Hepatocyte (in vitro differentiated cells): Measurements from ENCODE around the gene PEMT. TPM values are rescaled to one million over a fixed set of nuclear protein-coding genes. Genes with fewer than 3 reads are reported as not detected.

Experiments
- DNase-seq: peaks from one replicate; pipeline ENCODE4 v3.0.0-alpha.2; 2016; ENCODE audit warnings: low spot score
- H2AFZ ChIP-seq: fragments of 200-600 bp; sonication (generic); 2 replicates; pipeline ENCODE4 v1.6.0; 2016; ENCODE audit warnings: antibody characterized with exemption, mild to moderate bottlenecking
- H3K27ac ChIP-seq: fragments of 200-600 bp; sonication (generic); 2 replicates; pipeline ENCODE4 v1.5.1; 2016; ENCODE audit warnings: mild to moderate bottlenecking
- H3K27me3 ChIP-seq: fragments of 200-600 bp; sonication (generic); 2 replicates; pipeline ENCODE4 v1.6.1; 2016
- H3K36me3 ChIP-seq: fragments of 200-600 bp; sonication (generic); replicated peaks from 2 replicates; pipeline ENCODE4 v1.5.1; 2016; ENCODE audit warnings: low read depth; ENCODE audit not compliant: insufficient read depth
- H3K4me1 ChIP-seq: fragments of 200-600 bp; sonication (generic); 2 replicates; pipeline ENCODE4 v1.5.1; 2016; ENCODE audit warnings: mild to moderate bottlenecking, moderate library complexity; ENCODE audit not compliant: insufficient read depth
- H3K4me2 ChIP-seq: fragments of 200-600 bp; sonication (generic); 2 replicates; pipeline ENCODE4 v1.6.0; 2016
- H3K4me3 ChIP-seq: fragments of 200-600 bp; sonication (generic); 2 replicates; pipeline ENCODE4 v1.5.1; 2016; ENCODE audit warnings: mild to moderate bottlenecking
- H3K79me2 ChIP-seq: fragments of 200-600 bp; sonication (generic); 2 replicates; pipeline ENCODE4 v1.6.0; 2017; ENCODE audit warnings: mild to moderate bottlenecking
- H3K9me2 ChIP-seq: fragments of 200-600 bp; sonication (generic); replicated peaks from 2 replicates; pipeline ENCODE4 v1.6.0; 2017; ENCODE audit warnings: mild to moderate bottlenecking; ENCODE audit not compliant: insufficient read depth
- H3K9me3 ChIP-seq: fragments of 200-600 bp; sonication (generic); 2 replicates; pipeline ENCODE4 v1.5.1; 2016; ENCODE audit warnings: low read depth, mild to moderate bottlenecking
- H4K20me1 ChIP-seq: fragments of 200-600 bp; sonication (generic); 2 replicates; pipeline ENCODE4 v1.6.0; 2016; ENCODE audit warnings: mild to moderate bottlenecking; ENCODE audit not compliant: insufficient read depth, poor library complexity, severe bottlenecking
- EZH2 ChIP-seq: fragments of 200-600 bp; sonication (generic); IDR thresholded peaks from 2 replicates; pipeline ENCODE4 v1.6.1; 2016; ENCODE audit warnings: antibody characterized with exemption, mild to moderate bottlenecking, borderline replicate concordance
- EZH2phosphoT487 ChIP-seq: fragments of 200-600 bp; sonication (generic); IDR thresholded peaks from one replicate; pipeline ENCODE4 v1.6.1; 2018; ENCODE audit warnings: antibody characterized with exemption, mild to moderate bottlenecking, low read depth, moderate library complexity; ENCODE audit not compliant: unreplicated experiment, severe bottlenecking
- WGBS: methylation state at CpG from one replicate; pipeline ENCODE4 v1.1.6; 2016; ENCODE audit warnings: low lambda C conversion rate; ENCODE audit errors: missing lambda C conversion rate; 5-methylcytosine and 5-hydroxymethylcytosine counted together
- polyA plus RNA-seq: library from polyadenylated mRNA; unstranded; fragments of >200 nt; fragmentation: Nextera tagmentation; extraction: Ambion mirVana; gene quantifications from 2 replicates; pipeline ENCODE4 v1.2.1, GENCODE V29; 2016
- total RNA-seq: library from RNA; depleted of rRNA; stranded (reverse); fragments of >200 nt; gene quantifications from 2 replicates; pipeline ENCODE4 v1.2.3, GENCODE V29; 2014
- TF ChIP-seq, protein P1 (sequence below): fragments of 200-600 bp; sonication (generic); IDR thresholded peaks from 2 replicates; pipeline ENCODE4 v1.5.1; 2016; ENCODE audit warnings: antibody characterized with exemption, mild to moderate bottlenecking; ENCODE audit not compliant: poor library complexity

Gene PEMT
- total and polyA plus RNA-seq, 2 experiments from 2014 or later, result 50.1 to 70.4 TPM

- Histone ChIP-seq H3K4me3 (no peak overlapping the region), H3K4me2 (no peak overlapping the region), H3K4me1 (no peaks in the 10 kb centered on the region), H2AFZ (no peak overlapping the region), H3K27me3 (peaks cover 6% of the 10 kb centered on the region), H3K27ac (no peak overlapping the region), H4K20me1 (no peaks in the 10 kb centered on the region), H3K36me3 (no peaks in the 10 kb centered on the region), H3K9me3 (no peaks in the 10 kb centered on the region), H3K9me2 (no peaks in the 10 kb centered on the region), H3K79me2 (no peaks in the 10 kb centered on the region)
- 100% methylated on average over 4 of the region's 4 CpGs for WGBS
- DNase-seq, result no peak
- no peak for TF ChIP-seq EZH2phosphoT487
- TF ChIP-seq, protein P1, sequence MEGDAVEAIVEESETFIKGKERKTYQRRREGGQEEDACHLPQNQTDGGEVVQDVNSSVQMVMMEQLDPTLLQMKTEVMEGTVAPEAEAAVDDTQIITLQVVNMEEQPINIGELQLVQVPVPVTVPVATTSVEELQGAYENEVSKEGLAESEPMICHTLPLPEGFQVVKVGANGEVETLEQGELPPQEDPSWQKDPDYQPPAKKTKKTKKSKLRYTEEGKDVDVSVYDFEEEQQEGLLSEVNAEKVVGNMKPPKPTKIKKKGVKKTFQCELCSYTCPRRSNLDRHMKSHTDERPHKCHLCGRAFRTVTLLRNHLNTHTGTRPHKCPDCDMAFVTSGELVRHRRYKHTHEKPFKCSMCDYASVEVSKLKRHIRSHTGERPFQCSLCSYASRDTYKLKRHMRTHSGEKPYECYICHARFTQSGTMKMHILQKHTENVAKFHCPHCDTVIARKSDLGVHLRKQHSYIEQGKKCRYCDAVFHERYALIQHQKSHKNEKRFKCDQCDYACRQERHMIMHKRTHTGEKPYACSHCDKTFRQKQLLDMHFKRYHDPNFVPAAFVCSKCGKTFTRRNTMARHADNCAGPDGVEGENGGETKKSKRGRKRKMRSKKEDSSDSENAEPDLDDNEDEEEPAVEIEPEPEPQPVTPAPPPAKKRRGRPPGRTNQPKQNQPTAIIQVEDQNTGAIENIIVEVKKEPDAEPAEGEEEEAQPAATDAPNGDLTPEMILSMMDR, result no peak
- no peak for TF ChIP-seq EZH2
Observed at GRCh38 chr17:17469358-17469757, 122.2 kb downstream of the PEMT start.

DNA sequence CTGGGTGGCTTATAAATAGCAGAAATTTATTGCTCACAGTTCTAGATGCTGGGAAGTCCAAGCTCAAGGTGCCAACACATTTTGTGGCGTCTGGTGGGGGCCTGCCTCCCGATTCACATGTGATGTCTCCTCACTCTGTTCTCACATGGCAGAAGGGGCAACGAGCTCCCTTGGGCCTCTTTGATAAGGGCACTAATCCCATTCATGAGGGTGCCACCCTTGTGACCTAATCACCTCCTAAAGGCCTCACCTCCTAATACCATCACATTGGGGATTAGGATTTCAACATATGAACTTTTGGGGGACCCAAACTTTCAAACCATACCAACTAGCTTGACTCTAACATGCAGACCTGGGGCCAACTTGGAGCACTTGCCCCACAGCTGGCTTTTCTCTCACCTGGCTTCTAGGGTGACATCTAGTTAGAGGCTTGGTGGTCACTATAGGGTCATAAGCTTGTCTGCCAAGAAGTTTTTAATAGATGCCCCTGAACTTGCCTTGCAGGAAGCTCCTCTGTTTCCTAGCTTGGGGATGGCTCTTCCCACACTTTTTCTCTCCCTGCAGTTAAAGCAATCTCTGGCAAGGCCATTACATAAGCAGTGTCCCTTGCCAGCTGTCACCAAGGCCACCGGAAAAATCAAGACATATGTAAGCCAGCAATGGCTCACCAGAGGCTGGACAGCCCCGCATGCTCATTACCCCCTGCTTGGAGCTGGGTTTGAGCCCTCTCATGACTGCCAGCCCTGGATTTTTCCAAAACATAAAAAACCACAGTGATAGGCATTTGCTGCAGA lies 123.1 kb downstream of the PEMT start:
- Histone ChIP-seq H3K79me2 (no peaks in the 10 kb centered on the region), H3K4me3 (no peak overlapping the region), H3K4me2 (no peak overlapping the region), H3K4me1 (no peaks in the 10 kb centered on the region), H3K9me2 (no peaks in the 10 kb centered on the region), H3K9me3 (no peaks in the 10 kb centered on the region), H3K36me3 (no peaks in the 10 kb centered on the region), H2AFZ (no peak overlapping the region), H4K20me1 (no peaks in the 10 kb centered on the region), H3K27me3 (peaks cover 6% of the 10 kb centered on the region), H3K27ac (peak overlapping the region; percentile 39)
- DNase-seq, result no peak
- WGBS, result 91% methylated on average over 5 of the region's 5 CpGs
- TF ChIP-seq EZH2phosphoT487 (no peak), EZH2 (no peak)
- TF ChIP-seq, protein P1, result no peak

DNA sequence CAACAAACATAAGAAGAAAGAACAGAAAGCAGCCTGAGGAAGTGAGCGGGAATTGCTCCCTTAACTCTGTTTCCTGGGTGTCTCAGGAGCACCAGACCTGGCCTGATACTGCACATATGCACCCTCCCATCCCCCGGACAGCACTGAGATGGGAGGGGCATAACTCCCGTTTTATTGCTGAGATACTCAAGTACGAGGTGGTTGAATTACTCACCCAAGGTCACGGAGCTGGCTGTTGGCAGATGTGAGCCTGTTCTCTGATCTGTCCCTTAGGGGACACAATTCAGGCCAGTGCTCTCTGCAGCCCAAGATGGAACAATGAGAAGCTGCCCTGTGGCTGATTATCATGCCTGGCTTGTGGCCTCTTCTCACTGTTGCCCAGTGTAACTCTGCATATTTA lies 123.8 kb downstream of the PEMT start:
- no peak overlapping the region for H3K4me2 ChIP-seq
- no peak overlapping the region for H3K4me3 ChIP-seq
- WGBS, result 37% methylated on average over 5 of the region's 5 CpGs
- H3K4me1 ChIP-seq, result no peaks in the 10 kb centered on the region
- TF ChIP-seq, protein P1, result no peak
- TF ChIP-seq EZH2phosphoT487 (no peak), EZH2 (no peak)
- DNase-seq, result peak; percentile 74
- peak overlapping the region; percentile 39 for H3K27ac ChIP-seq
- no peaks in the 10 kb centered on the region for H3K36me3 ChIP-seq
- H3K79me2 ChIP-seq, result no peaks in the 10 kb centered on the region
- H3K27me3 ChIP-seq, result peaks cover 6% of the 10 kb centered on the region
- H3K9me3 ChIP-seq, result no peaks in the 10 kb centered on the region
- no peaks in the 10 kb centered on the region for H4K20me1 ChIP-seq
- H2AFZ ChIP-seq, result no peak overlapping the region
- no peaks in the 10 kb centered on the region for H3K9me2 ChIP-seq
